Subcutaneous abdominal adipose tissue (tissue), 5 donors: ENCODE measurements around the gene ADCY7.

Experiments
- H3K27ac ChIP-seq: one replicate; pipeline ENCODE4 v1.7.0; 2013; ENCODE audit warnings: low read depth, mild to moderate bottlenecking, inconsistent platforms, low read length, moderate library complexity
- H3K27me3 ChIP-seq, 5 donors: one replicate each; pipeline ENCODE4 v1.7.0; 2013; ENCODE audit warnings: low read length in 5 of 5, inconsistent platforms in 1 of 5; ENCODE audit not compliant: control insufficient read depth in 5 of 5, insufficient read depth in 4 of 5
- H3K36me3 ChIP-seq, 5 donors: one replicate each; pipeline ENCODE4 v1.7.0; 2013; ENCODE audit warnings: low read length in 5 of 5; ENCODE audit not compliant: control insufficient read depth in 5 of 5, insufficient read depth in 5 of 5
- H3K4me1 ChIP-seq, 5 donors: one replicate each; pipeline ENCODE4 v1.7.0; 2013; ENCODE audit warnings: low read length in 5 of 5, mild to moderate bottlenecking in 3 of 5, moderate library complexity in 1 of 5; ENCODE audit not compliant: control insufficient read depth in 5 of 5, insufficient read depth in 5 of 5
- H3K4me3 ChIP-seq, 5 donors: one replicate each; pipeline ENCODE4 v1.7.0; 2013; ENCODE audit warnings: low read length in 5 of 5, low read depth in 1 of 5
- H3K9ac ChIP-seq, 5 donors: one replicate each; pipeline ENCODE4 v1.7.0; 2013; ENCODE audit warnings: low read length in 5 of 5, mild to moderate bottlenecking in 4 of 5, moderate library complexity in 3 of 5
- H3K9me3 ChIP-seq, 5 donors: one replicate each; pipeline ENCODE4 v1.7.0; 2013; ENCODE audit warnings: low read length in 5 of 5; ENCODE audit not compliant: control insufficient read depth in 5 of 5
- donor health status: healthy.
- donor health status: healthy.
- donor health status: healthy.
- donor health status: healthy.
- donor health status: healthy.

Gene ADCY7

GRCh38 chr16:50247906-50248608 lies 18.3 kb upstream of the ADCY7 start:
- Histone ChIP-seq H3K4me1 (peaks cover 4 to 46% (median 43%) of the 10 kb centered on the region in 5 donors), H3K9ac (no peak overlapping the region), H3K9me3 (no peaks in the 10 kb centered on the region), H3K36me3 (no peaks in the 10 kb centered on the region), H3K27ac (no peak overlapping the region), H3K4me3 (no peak overlapping the region), H3K27me3 (peaks cover 0 to 11% (median 0%) of the 10 kb centered on the region in 5 donors)

- Histone ChIP-seq H3K4me1 (peaks cover 4 to 54% (median 50%) of the 10 kb centered on the region in 5 donors), H3K27me3 (peaks cover 0 to 11% (median 0%) of the 10 kb centered on the region in 5 donors), H3K36me3 (no peaks in the 10 kb centered on the region), H3K27ac (no peak overlapping the region), H3K9ac (no peak overlapping the region), H3K9me3 (no peaks in the 10 kb centered on the region), H3K4me3 (no peak overlapping the region)
These were observed 17.5 kb upstream of the ADCY7 start for GRCh38 chr16:50248845-50249244.

DNA sequence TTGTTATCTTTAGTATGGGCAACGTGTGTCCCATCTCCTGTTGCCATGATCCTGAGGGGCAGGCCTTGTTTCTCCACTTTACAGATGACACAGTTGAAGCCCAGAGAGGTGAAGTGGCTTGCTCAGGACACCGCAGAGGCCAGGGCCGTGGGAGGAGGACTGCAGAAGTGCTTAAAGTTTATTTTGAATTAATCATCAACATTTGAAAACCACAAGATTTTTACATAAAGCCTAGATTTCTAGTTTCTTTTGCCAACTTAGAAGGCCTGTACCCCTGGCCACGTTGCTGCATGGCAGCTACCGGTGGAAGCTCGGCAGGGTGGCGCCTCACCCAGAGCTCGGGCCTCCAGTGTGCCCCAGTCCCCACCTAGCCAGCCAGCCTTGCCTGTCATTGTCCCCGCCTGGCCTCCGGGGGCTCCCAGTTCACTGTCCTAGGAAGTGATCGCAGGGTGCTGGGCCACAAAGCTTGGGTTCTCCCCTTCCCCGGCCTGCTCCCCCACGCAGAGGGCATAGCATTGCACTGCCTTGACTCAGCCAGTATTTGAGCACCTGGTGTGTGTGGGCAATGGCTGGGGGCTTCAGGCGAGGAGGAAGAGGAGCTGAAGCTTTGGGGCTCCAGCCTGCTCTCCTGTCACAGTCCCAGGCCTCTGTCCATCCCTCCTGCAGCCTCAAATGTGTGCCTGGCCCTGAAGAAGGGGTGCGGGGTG lies 14.8 kb upstream of the ADCY7 start:
- Histone ChIP-seq H3K9ac (no peak overlapping the region), H3K4me1 (peaks cover 0 to 40% (median 39%) of the 10 kb centered on the region in 5 donors), H3K36me3 (no peaks in the 10 kb centered on the region), H3K9me3 (no peaks in the 10 kb centered on the region), H3K27me3 (no peaks in the 10 kb centered on the region), H3K4me3 (no peak overlapping the region), H3K27ac (no peak overlapping the region)

- Histone ChIP-seq H3K4me1 (peaks cover 0 to 34% (median 33%) of the 10 kb centered on the region in 5 donors), H3K9ac (no peak overlapping the region), H3K9me3 (no peaks in the 10 kb centered on the region), H3K4me3 (peak overlapping the region in 1 of 5 donors; percentile 25), H3K36me3 (no peaks in the 10 kb centered on the region), H3K27ac (no peak overlapping the region), H3K27me3 (no peaks in the 10 kb centered on the region)
These were observed 14.2 kb upstream of the ADCY7 start for GRCh38 chr16:50252082-50252611.

GRCh38 chr16:50252874-50253513 lies 13.4 kb upstream of the ADCY7 start:
- Histone ChIP-seq H3K9me3 (no peaks in the 10 kb centered on the region), H3K9ac (peak overlapping the region in 2 of 5 donors; percentile 24 to 56), H3K27ac (no peak overlapping the region), H3K27me3 (no peaks in the 10 kb centered on the region), H3K36me3 (no peaks in the 10 kb centered on the region), H3K4me3 (no peak overlapping the region), H3K4me1 (peaks cover 0 to 32% (median 29%) of the 10 kb centered on the region in 5 donors)

DNA sequence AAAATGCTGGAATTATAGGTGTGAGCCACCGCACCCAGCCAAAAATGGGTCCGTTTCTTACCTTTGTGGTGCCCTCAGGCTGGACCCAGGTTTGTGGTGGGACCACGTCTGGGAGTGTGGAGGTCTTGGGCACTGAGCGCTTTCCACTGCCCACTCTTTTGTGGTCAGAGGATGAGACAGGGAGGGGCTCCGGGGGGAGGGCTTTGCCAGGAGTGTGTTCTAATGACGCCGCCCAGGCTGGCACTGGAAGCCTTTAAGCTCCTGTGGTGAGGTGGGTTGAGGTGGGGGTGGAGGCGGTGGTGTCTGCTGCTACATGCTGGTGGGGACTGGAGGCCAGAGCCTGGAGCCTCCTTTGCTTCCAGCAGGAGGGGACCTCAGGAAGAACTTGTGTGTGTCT lies 12.8 kb upstream of the ADCY7 start:
- Histone ChIP-seq H3K9ac (no peak overlapping the region), H3K9me3 (no peaks in the 10 kb centered on the region), H3K36me3 (no peaks in the 10 kb centered on the region), H3K27me3 (no peaks in the 10 kb centered on the region), H3K4me1 (peaks cover 0 to 37% (median 34%) of the 10 kb centered on the region in 5 donors), H3K4me3 (no peak overlapping the region), H3K27ac (no peak overlapping the region)

DNA sequence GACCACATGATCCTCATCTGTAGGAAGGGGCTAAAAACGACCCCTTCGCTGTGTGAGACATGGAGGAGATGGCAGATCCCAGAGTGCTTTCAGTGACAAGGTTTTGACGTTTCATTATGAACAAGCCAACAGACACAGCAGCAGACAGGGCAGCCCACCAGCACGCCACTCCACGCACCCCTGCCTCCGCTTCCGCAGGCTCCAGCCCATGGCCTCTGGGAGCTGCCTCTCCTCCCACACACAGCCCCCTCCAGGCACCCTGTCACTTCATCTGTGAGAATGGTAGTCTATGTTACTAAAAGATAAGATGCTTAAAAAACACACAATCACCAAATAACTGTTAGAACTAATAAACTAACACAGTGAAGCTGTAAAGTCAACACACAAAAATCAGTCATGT lies 12.3 kb upstream of the ADCY7 start:
- H3K36me3 ChIP-seq = no peaks in the 10 kb centered on the region
- peaks cover 0 to 43% (median 39%) of the 10 kb centered on the region in 5 donors for H3K4me1 ChIP-seq
- H3K4me3 ChIP-seq = no peak overlapping the region
- H3K9me3 ChIP-seq = no peaks in the 10 kb centered on the region
- no peak overlapping the region for H3K9ac ChIP-seq
- no peaks in the 10 kb centered on the region for H3K27me3 ChIP-seq
- no peak overlapping the region for H3K27ac ChIP-seq

GRCh38 chr16:50255538-50255937 lies 10.8 kb upstream of the ADCY7 start:
- Histone ChIP-seq H3K4me1 (peaks cover 3 to 57% (median 50%) of the 10 kb centered on the region in 5 donors), H3K27me3 (no peaks in the 10 kb centered on the region), H3K36me3 (no peaks in the 10 kb centered on the region), H3K4me3 (no peak overlapping the region), H3K9me3 (no peaks in the 10 kb centered on the region), H3K27ac (no peak overlapping the region), H3K9ac (no peak overlapping the region)

DNA sequence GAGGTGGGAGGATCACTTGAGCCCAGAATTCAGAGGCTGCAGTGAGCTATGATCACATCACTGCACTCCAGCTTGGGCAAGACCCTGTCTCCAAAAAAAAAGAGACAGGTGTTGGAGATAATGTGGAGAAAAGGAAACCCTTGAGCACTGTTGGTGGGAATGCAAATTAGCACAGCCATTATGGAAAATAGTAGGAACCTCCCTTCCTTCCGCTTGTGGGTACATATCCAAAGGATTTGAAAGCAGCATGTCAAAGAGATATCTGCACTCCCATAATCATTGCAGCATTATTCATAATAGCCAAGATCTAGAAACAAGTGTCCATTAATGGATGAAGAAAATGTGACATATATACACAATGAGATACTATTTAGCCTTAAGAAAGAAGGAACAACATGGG lies 9.7 kb upstream of the ADCY7 start:
- H3K36me3 ChIP-seq = no peaks in the 10 kb centered on the region
- H3K9ac ChIP-seq = no peak overlapping the region
- H3K4me3 ChIP-seq = no peak overlapping the region
- no peaks in the 10 kb centered on the region for H3K9me3 ChIP-seq
- no peak overlapping the region for H3K27ac ChIP-seq
- peaks cover 3 to 60% (median 54%) of the 10 kb centered on the region in 5 donors for H3K4me1 ChIP-seq
- H3K27me3 ChIP-seq = no peaks in the 10 kb centered on the region

DNA sequence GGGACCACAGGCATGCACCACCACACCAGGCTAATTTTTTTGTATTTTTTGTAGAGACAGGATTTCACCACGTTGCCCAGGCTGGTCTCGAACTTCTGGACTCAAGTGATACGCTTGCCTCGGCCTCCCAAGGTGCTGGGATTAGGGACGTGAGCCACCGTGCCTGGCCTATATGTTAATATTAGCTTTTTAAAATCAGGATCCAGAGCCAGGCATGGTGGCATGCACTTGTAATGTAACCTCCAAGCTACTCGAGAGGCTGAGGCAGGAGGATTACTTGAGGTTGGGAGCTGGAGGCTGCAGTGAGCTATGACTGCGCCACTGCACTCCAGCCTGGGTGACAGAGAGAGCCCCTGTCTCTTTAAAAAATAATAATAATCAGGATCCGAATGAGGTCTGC lies 8.5 kb upstream of the ADCY7 start:
- no peak overlapping the region for H3K27ac ChIP-seq
- no peaks in the 10 kb centered on the region for H3K27me3 ChIP-seq
- no peaks in the 10 kb centered on the region for H3K9me3 ChIP-seq
- peaks cover 8 to 60% (median 54%) of the 10 kb centered on the region in 5 donors for H3K4me1 ChIP-seq
- no peaks in the 10 kb centered on the region for H3K36me3 ChIP-seq
- H3K4me3 ChIP-seq = no peak overlapping the region
- H3K9ac ChIP-seq = no peak overlapping the region
